MCF 10A (cell line): ENCODE data around the gene ITFG1. TPM values are rescaled to one million over a fixed set of nuclear protein-coding genes. Genes with fewer than 3 reads are reported as not detected.

Experiments used
- BruUV-seq: library from RNA; stranded (reverse); fragments of 400-500 nt; replicated peaks from 2 replicates; lab custom pipeline; 2021; lab: Mats Ljungman, UMichigan
- CTCF ChIA-PET: fragments of 300-600 bp; sonication (Branson Sonifier 250); formaldehyde crosslinking; extraction: SDS; loops from one replicate; lab custom pipeline; 2021; ENCODE audit warnings: antibody characterized with exemption, inconsistent platforms; lab: Yijun Ruan, JAX
- POLR2A ChIA-PET: fragments of 300-600, 350-650 bp; sonication (Branson Sonifier 250); formaldehyde crosslinking; extraction: SDS; loops from one replicate; lab custom pipeline; 2020; ENCODE audit warnings: antibody characterized with exemption, inconsistent platforms; lab: Yijun Ruan, JAX
- DNase-seq: peaks from one replicate; pipeline ENCODE4 v3.0.0-alpha.2; 2018; ENCODE audit not compliant: unreplicated experiment
- H3K27ac Mint-ChIP-seq: one replicate; pipeline ENCODE4 v1.8.0; 2022; ENCODE audit warnings: mild to moderate bottlenecking, low read depth, mixed read lengths; ENCODE audit not compliant: unreplicated experiment
- H3K27me3 Mint-ChIP-seq: one replicate; pipeline ENCODE4 v1.8.0; 2022; ENCODE audit warnings: mixed read lengths; ENCODE audit not compliant: insufficient read depth, unreplicated experiment
- H3K36me3 Mint-ChIP-seq: one replicate; pipeline ENCODE4 v1.8.0; 2022; ENCODE audit warnings: mild to moderate bottlenecking, moderate library complexity, mixed read lengths; ENCODE audit not compliant: insufficient read depth, unreplicated experiment
- H3K4me1 Mint-ChIP-seq: one replicate; pipeline ENCODE4 v1.8.0; 2022; ENCODE audit warnings: mixed read lengths; ENCODE audit not compliant: insufficient read depth, unreplicated experiment
- H3K4me3 Mint-ChIP-seq: one replicate; pipeline ENCODE4 v1.8.0; 2022; ENCODE audit warnings: mild to moderate bottlenecking, moderate library complexity, mixed read lengths; ENCODE audit not compliant: unreplicated experiment
- H3K9me3 Mint-ChIP-seq: one replicate; pipeline ENCODE4 v1.8.0; 2022; ENCODE audit warnings: mixed read lengths; ENCODE audit not compliant: unreplicated experiment
- intact Hi-C: fragments of 100-400 bp; cut with micrococcal nuclease; formaldehyde crosslinking; loops from 2 replicates; pipeline ENCODE4 v1.14.1; 2022
- total RNA-seq: library from RNA; stranded (reverse); gene quantifications from 2 replicates; pipeline ENCODE4 v1.2.3, GENCODE V29; 2022
- TF ChIP-seq, protein P1 (sequence below): fragments of 200-600 bp; IDR thresholded peaks from one replicate; pipeline ENCODE4 v1.8.0; 2022; ENCODE audit warnings: antibody characterized with exemption, mild to moderate bottlenecking; ENCODE audit not compliant: unreplicated experiment

ITFG1 gene
- total RNA-seq, 1 experiment from 2014 or later = 35.4 TPM

DNA sequence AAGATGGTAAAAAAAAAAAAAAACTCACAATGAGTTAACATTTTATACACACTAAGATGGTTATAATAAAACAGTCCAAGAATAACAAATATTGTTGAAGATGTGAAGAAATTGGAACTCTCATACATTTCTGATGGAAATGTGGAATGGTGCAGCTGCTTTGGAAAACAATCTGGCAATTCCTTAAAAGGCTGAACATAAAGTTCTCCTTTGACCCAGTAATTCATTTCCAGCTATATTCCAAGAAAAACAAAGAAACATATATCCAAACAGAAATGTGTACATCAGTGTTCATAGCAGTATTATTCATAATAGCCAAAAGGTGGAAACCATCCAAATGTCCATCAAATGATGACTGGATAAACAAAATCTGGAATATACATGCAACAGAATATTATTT is 219.8 kb downstream of the ITFG1 start:
- Mint-ChIP-seq H3K27me3 (no peaks in the 10 kb centered on the region), H3K36me3 (peaks cover 10% of the 10 kb centered on the region), H3K4me3 (no peak overlapping the region), H3K4me1 (no peaks in the 10 kb centered on the region), H3K27ac (no peak overlapping the region), H3K9me3 (no peaks in the 10 kb centered on the region)
- intact Hi-C loops = loop anchor here (10.0 kb wide), 1 partner anchor 56 kb away; no protein-coding TSS in a partner anchor
- POLR2A ChIA-PET = interaction anchor here (0.6 kb wide), 1 partner anchor 150 kb away, joined by 3 read pairs; no protein-coding TSS in a partner anchor
- TF ChIP-seq, protein P1, sequence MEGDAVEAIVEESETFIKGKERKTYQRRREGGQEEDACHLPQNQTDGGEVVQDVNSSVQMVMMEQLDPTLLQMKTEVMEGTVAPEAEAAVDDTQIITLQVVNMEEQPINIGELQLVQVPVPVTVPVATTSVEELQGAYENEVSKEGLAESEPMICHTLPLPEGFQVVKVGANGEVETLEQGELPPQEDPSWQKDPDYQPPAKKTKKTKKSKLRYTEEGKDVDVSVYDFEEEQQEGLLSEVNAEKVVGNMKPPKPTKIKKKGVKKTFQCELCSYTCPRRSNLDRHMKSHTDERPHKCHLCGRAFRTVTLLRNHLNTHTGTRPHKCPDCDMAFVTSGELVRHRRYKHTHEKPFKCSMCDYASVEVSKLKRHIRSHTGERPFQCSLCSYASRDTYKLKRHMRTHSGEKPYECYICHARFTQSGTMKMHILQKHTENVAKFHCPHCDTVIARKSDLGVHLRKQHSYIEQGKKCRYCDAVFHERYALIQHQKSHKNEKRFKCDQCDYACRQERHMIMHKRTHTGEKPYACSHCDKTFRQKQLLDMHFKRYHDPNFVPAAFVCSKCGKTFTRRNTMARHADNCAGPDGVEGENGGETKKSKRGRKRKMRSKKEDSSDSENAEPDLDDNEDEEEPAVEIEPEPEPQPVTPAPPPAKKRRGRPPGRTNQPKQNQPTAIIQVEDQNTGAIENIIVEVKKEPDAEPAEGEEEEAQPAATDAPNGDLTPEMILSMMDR = no peak
- no TSS peak for BruUV-seq
- DNase-seq = peak; percentile 12
- CTCF ChIA-PET = no interaction called here

DNA sequence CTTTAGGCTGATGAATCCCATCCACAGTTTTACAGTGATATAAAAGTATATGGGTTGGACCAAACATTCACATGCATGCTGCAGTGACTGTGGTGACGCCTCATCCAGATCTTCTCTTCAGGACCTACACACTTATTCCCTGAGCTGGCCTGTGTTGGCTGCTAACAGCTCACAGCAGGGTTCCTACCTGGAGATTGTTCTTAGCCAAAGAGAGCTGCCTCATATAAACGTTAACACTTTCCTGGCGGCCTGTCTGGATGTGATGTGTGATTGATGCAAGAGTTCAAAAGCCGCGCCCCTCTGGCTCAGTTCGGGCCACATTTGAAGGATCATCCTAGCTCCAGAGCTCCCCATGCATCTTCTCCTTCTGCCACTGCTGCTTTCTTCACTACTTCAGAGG is 224.1 kb downstream of the ITFG1 start:
- Mint-ChIP-seq H3K4me1 (no peaks in the 10 kb centered on the region), H3K36me3 (peaks cover 10% of the 10 kb centered on the region), H3K9me3 (no peaks in the 10 kb centered on the region), H3K4me3 (no peak overlapping the region), H3K27ac (no peak overlapping the region), H3K27me3 (no peaks in the 10 kb centered on the region)
- intact Hi-C loops = no loop called here
- TF ChIP-seq, protein P1 = no peak
- CTCF ChIA-PET = no interaction called here
- POLR2A ChIA-PET = no interaction called here
- no TSS peak for BruUV-seq
- DNase-seq = no peak

DNA sequence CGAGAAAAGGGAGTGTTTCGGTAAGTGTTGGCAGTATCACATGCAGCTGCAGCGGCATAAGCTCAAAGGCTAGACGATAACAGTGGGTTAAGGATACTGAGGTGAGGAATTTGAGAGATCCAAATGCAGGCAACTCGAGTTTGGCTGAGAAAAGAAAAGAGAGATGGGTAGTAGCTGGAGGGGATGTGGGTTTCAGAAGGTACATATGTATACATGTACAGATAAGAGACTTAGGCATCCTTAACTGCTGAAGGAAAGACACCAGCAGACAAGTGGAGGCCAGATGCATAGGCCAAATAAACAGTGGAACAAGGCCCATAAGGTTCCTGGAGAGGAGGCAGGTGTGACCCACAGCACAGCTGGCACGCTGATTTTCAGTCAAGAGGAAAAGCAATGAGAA is 230.6 kb downstream of the ITFG1 start:
- Mint-ChIP-seq H3K4me1 (no peaks in the 10 kb centered on the region), H3K9me3 (no peaks in the 10 kb centered on the region), H3K27ac (no peak overlapping the region), H3K4me3 (no peak overlapping the region), H3K27me3 (no peaks in the 10 kb centered on the region), H3K36me3 (no peaks in the 10 kb centered on the region)
- intact Hi-C loops = no loop called here
- no peak for DNase-seq
- no TSS peak for BruUV-seq
- ChIA-PET CTCF (interaction anchor here (0.5 to 0.8 kb wide), 2 partner anchors 9 to 18 kb away, joined by 3 read pairs; no protein-coding TSS in a partner anchor), POLR2A (no interaction called here)
- TF ChIP-seq, protein P1 = no peak

DNA sequence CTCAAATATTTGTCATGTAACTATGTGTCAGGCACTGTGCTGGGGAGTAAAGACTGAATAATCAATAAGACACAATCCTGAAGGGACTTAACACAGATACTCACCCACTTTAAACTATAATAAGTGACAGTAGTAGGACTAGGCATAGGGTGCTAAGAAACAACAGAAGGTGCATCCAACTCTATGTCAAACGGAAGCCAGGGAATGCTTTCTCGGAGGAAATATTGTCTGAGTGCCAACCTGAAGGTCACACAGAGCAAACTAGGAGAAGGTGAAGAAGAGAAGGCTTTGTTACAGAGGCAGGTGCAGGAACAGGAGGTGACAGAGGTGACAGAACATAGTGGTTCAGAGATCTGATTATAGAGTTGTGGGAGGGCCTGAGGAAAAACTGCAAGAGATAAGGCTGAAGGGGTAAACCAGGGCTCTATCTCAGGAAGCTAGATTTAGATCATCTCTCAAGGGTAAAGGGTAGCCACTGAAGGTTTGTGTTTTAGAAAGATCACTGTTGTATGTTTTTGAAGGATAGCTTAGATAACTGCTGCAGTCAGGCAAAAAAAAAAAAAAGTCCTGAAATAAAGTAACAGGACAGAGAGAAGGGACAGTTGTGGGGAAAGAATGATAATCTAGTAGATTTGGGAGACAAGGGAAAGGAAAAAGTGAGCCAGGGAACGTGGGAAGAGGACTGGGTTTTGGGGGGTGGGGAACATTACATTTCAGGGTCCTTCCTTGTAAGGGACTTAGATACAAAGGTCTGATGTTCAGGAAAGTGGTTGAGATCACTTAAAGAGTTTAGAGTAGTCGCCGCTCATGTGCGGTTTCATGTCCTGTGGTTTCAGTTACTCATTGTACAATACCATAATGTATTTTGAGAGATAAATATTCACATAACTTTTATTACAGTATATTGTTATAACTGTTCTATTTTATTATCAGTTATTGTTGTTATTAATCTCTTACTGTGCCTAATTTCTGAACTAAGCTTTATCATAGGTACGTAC is 231.5 kb downstream of the ITFG1 start:
- ChIA-PET POLR2A (interaction anchor here (0.7 kb wide), 1 partner anchor 9 kb away, joined by 3 read pairs; no protein-coding TSS in a partner anchor), CTCF (interaction anchor here (0.5 to 0.7 kb wide), 3 partner anchors 8 to 333 kb away, joined by 3 read pairs; no protein-coding TSS in a partner anchor)
- no peaks in the 10 kb centered on the region for H3K27me3 Mint-ChIP-seq
- H3K4me3 Mint-ChIP-seq = no peak overlapping the region
- TF ChIP-seq, protein P1 = no peak
- no peaks in the 10 kb centered on the region for H3K36me3 Mint-ChIP-seq
- no peaks in the 10 kb centered on the region for H3K9me3 Mint-ChIP-seq
- no TSS peak for BruUV-seq
- H3K27ac Mint-ChIP-seq = peak overlapping the region; percentile 4
- intact Hi-C loops = no loop called here
- DNase-seq = no peak
- H3K4me1 Mint-ChIP-seq = no peaks in the 10 kb centered on the region
